SK-N-SH treated with all-trans-retinoic acid at 6 μM for 48 hours (cell line): ENCODE results near the gene PDLIM7.

Experiments
- ARNTL ChIP-seq: fragments of 450-650 bp; formaldehyde crosslinking; IDR thresholded peaks from 2 replicates; pipeline ENCODE4 v1.5.0; 2020; ENCODE audit warnings: low read depth, mild to moderate bottlenecking, moderate library complexity, borderline replicate concordance
- BACH2 ChIP-seq: fragments of 250-450 bp; sonication (Bioruptor Pico); IDR thresholded peaks from 2 replicates; pipeline ENCODE4 v1.9.0; 2021; ENCODE audit warnings: mild to moderate bottlenecking, borderline replicate concordance
- CSDC2 ChIP-seq: fragments of 250-450 bp; sonication (Bioruptor Pico); IDR thresholded peaks from 2 replicates; pipeline ENCODE4 v1.5.0; 2020; ENCODE audit warnings: mild to moderate bottlenecking, moderate library complexity
- ESRRG ChIP-seq: fragments of 250-450 bp; sonication (Bioruptor Pico); IDR thresholded peaks from 2 replicates; pipeline ENCODE4 v1.6.1; 2021; ENCODE audit warnings: mild to moderate bottlenecking
- ISL1 ChIP-seq: fragments of 250-450 bp; sonication (Bioruptor Pico); IDR thresholded peaks from 2 replicates; pipeline ENCODE4 v2.1.2; 2022; ENCODE audit warnings: mild to moderate bottlenecking, moderate library complexity
- RARB ChIP-seq: fragments of 250-450 bp; sonication (Bioruptor Pico); IDR thresholded peaks from 2 replicates; pipeline ENCODE4 v1.8.0; 2021; ENCODE audit warnings: mild to moderate bottlenecking, moderate library complexity
- TOX ChIP-seq: fragments of 250-450 bp; sonication (Bioruptor Pico); IDR thresholded peaks from 2 replicates; pipeline ENCODE4 v1.8.0; 2021; ENCODE audit warnings: mild to moderate bottlenecking, moderate library complexity, borderline replicate concordance
- ZC3H10 ChIP-seq: fragments of 250-450 bp; sonication (Bioruptor Pico); IDR thresholded peaks from 2 replicates; pipeline ENCODE4 v1.5.1; 2021; ENCODE audit warnings: mild to moderate bottlenecking, moderate library complexity
- ZFP3 ChIP-seq: fragments of 250-450 bp; sonication (Bioruptor Pico); IDR thresholded peaks from 2 replicates; pipeline ENCODE4 v1.5.0; 2020; ENCODE audit warnings: mild to moderate bottlenecking, moderate library complexity
- ZNF70 ChIP-seq: fragments of 450-650 bp; formaldehyde crosslinking; IDR thresholded peaks from 2 replicates; pipeline ENCODE4 v1.5.0; 2020; ENCODE audit warnings: mild to moderate bottlenecking, moderate library complexity
- TF ChIP-seq, protein P1 (sequence below): fragments of 250-450 bp; sonication (Bioruptor Pico); IDR thresholded peaks from 2 replicates; pipeline ENCODE4 v1.8.0; 2020; ENCODE audit warnings: mild to moderate bottlenecking, moderate library complexity, borderline replicate concordance
- TF ChIP-seq, protein P2 (sequence below): fragments of 250-450 bp; sonication (Bioruptor Pico); IDR thresholded peaks from 2 replicates; pipeline ENCODE4 v1.5.1; 2021; ENCODE audit warnings: mild to moderate bottlenecking, moderate library complexity
- TF ChIP-seq, protein P3 (sequence below): fragments of 250-450 bp; sonication (Bioruptor Pico); IDR thresholded peaks from 2 replicates; pipeline ENCODE4 v1.5.0; 2020; ENCODE audit warnings: mild to moderate bottlenecking, moderate library complexity

DNA sequence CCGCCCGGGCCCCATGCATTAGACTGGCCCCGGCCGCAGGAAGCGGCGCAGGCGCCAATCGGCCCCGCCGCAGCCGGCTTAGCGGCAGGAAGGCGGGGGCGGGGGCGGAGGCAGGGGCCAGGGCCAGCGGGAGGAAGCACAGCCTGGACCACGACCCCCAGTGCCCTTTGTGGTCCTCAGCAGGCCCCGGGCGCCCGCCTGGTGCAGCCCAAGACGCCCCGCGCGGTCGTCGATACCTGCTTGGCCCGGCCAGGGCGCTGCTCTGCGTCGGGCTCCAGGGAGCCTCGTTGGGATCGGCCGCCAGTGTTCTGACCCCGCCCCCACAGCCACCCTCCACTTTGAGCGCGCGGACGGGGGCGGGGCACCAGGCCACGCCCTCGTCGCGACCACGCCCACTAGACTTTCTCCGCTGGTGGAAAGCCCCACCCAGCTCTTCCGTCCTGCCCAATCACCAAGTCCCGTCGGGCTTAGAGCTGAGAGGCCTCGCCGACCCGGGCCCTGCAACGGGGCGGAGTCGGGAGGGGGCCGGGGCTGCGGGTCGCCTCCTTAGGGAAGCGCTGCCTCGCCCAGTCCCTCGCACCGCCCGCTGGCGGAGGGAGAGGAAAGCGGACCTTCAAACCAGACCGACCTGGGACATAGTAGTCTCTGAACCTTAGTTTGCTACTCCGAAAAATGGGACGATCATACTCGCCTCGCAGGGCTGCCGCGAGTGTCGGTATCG lies at the start of gene PDLIM7:
- TF ChIP-seq, protein P1, sequence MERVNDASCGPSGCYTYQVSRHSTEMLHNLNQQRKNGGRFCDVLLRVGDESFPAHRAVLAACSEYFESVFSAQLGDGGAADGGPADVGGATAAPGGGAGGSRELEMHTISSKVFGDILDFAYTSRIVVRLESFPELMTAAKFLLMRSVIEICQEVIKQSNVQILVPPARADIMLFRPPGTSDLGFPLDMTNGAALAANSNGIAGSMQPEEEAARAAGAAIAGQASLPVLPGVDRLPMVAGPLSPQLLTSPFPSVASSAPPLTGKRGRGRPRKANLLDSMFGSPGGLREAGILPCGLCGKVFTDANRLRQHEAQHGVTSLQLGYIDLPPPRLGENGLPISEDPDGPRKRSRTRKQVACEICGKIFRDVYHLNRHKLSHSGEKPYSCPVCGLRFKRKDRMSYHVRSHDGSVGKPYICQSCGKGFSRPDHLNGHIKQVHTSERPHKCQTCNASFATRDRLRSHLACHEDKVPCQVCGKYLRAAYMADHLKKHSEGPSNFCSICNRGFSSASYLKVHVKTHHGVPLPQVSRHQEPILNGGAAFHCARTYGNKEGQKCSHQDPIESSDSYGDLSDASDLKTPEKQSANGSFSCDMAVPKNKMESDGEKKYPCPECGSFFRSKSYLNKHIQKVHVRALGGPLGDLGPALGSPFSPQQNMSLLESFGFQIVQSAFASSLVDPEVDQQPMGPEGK (CRISPR knock-in tag), result no peak; the same call in 1 of the 2 replicates
- no peak for TF ChIP-seq ZFP3 (CRISPR knock-in tag)
- TF ChIP-seq, protein P2, sequence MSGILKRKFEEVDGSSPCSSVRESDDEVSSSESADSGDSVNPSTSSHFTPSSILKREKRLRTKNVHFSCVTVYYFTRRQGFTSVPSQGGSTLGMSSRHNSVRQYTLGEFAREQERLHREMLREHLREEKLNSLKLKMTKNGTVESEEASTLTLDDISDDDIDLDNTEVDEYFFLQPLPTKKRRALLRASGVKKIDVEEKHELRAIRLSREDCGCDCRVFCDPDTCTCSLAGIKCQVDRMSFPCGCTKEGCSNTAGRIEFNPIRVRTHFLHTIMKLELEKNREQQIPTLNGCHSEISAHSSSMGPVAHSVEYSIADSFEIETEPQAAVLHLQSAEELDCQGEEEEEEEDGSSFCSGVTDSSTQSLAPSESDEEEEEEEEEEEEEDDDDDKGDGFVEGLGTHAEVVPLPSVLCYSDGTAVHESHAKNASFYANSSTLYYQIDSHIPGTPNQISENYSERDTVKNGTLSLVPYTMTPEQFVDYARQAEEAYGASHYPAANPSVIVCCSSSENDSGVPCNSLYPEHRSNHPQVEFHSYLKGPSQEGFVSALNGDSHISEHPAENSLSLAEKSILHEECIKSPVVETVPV, result no peak
- TF ChIP-seq, protein P3, sequence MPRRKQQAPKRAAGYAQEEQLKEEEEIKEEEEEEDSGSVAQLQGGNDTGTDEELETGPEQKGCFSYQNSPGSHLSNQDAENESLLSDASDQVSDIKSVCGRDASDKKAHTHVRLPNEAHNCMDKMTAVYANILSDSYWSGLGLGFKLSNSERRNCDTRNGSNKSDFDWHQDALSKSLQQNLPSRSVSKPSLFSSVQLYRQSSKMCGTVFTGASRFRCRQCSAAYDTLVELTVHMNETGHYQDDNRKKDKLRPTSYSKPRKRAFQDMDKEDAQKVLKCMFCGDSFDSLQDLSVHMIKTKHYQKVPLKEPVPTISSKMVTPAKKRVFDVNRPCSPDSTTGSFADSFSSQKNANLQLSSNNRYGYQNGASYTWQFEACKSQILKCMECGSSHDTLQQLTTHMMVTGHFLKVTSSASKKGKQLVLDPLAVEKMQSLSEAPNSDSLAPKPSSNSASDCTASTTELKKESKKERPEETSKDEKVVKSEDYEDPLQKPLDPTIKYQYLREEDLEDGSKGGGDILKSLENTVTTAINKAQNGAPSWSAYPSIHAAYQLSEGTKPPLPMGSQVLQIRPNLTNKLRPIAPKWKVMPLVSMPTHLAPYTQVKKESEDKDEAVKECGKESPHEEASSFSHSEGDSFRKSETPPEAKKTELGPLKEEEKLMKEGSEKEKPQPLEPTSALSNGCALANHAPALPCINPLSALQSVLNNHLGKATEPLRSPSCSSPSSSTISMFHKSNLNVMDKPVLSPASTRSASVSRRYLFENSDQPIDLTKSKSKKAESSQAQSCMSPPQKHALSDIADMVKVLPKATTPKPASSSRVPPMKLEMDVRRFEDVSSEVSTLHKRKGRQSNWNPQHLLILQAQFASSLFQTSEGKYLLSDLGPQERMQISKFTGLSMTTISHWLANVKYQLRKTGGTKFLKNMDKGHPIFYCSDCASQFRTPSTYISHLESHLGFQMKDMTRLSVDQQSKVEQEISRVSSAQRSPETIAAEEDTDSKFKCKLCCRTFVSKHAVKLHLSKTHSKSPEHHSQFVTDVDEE (CRISPR knock-in tag), result no peak
- no peak for TF ChIP-seq RARB (CRISPR knock-in tag)
- no peak for TF ChIP-seq TOX
- TF ChIP-seq ARNTL (CRISPR knock-in tag), result no peak
- no peak for TF ChIP-seq CSDC2 (CRISPR knock-in tag)
- TF ChIP-seq ESRRG (CRISPR knock-in tag), result no peak
- no peak for TF ChIP-seq ZC3H10 (CRISPR knock-in tag)
- TF ChIP-seq BACH2 (CRISPR knock-in tag), result no peak
- TF ChIP-seq ISL1 (CRISPR knock-in tag), result no peak
- no peak for TF ChIP-seq ZNF70 (CRISPR knock-in tag)
